Thoracic aorta (tissue), 2 donors: ENCODE results near the gene UGT1A5. TPM values are rescaled to one million over a fixed set of nuclear protein-coding genes. Genes with fewer than 3 reads are reported as not detected.
"Not testable (repeated sequence)": the region's sequence is repeated elsewhere in the genome, so short reads cannot be mapped to it uniquely, and the experiment has no call there.

ENCODE experiments used
- ATAC-seq: fragments of 150-250 bp; one replicate; pipeline ENCODE4 v1.8.0; 2017; ENCODE audit warnings: low read depth; ENCODE audit not compliant: insufficient number of reproducible peaks, low FRiP score
- DNase-seq: peaks from one replicate; pipeline ENCODE4 v3.0.0-alpha.2; 2020; ENCODE audit warnings: low spot score
- H3K27ac ChIP-seq, 2 donors: fragments of 200-600 bp; sonication (generic); 1 replicate in 1 of 2; 2 replicates in 1 of 2; pipeline ENCODE4 v1.5.1; 2016; ENCODE audit warnings: mild to moderate bottlenecking in 2 of 2, moderate library complexity in 2 of 2
- H3K27me3 ChIP-seq: fragments of 200-600 bp; sonication (generic); replicated peaks from 2 replicates; pipeline ENCODE4 v1.6.0; 2016; ENCODE audit warnings: mild to moderate bottlenecking; ENCODE audit not compliant: insufficient read depth
- H3K36me3 ChIP-seq: fragments of 200-600 bp; sonication (generic); one replicate; pipeline ENCODE4 v1.5.1; 2016
- H3K4me1 ChIP-seq, 2 donors: fragments of 200-600 bp; sonication (generic); 1 replicate in 1 of 2; 2 replicates in 1 of 2; pipeline versions ENCODE4 v1.5.1 to v1.6.0; 2016; ENCODE audit warnings: low read depth in 2 of 2, mild to moderate bottlenecking in 1 of 2; ENCODE audit not compliant: control insufficient read depth in 1 of 2
- H3K4me3 ChIP-seq: fragments of 200-600 bp; sonication (generic); 2 replicates; pipeline ENCODE4 v1.5.1; 2016; ENCODE audit warnings: mild to moderate bottlenecking
- H3K9me3 ChIP-seq: fragments of 200-600 bp; sonication (generic); 2 replicates; pipeline ENCODE4 v1.5.1; 2016
- total RNA-seq, 2 donors: library from RNA; depleted of rRNA; stranded (reverse); fragments of >200 nt; gene quantifications; one replicate each; pipeline versions ENCODE4 v1.1.0 to v1.2.3, GENCODE V29; 2016
- TF ChIP-seq, protein P1 (sequence below): fragments of 200-600 bp; sonication (generic); IDR thresholded peaks from one replicate; pipeline ENCODE4 v1.5.1; 2019; ENCODE audit warnings: antibody characterized with exemption

UGT1A5 gene
- total RNA-seq, 2 donors from 2014 or later: not detected

DNA sequence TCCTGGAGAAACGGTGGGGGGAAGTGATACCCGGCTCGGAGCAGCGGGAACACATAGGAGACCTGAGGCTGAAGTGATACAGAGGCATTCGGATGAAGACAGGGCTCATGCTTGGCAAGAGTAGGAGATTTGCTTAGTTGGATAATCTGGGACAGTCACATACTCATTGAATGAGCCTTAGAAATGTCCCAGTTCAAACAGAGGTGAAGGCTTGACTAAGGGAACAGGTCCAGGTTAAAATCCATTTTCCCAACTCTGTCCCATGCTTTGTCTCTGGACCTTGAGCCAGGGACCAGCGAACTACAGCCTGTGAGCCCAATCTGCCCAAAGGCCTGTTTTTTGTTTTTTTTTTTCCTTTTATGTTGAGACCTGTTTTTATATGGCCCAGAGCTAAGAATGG, 18.7 kb upstream of the UGT1A5 start:
- H3K4me3 ChIP-seq: no peak overlapping the region
- TF ChIP-seq, protein P1, sequence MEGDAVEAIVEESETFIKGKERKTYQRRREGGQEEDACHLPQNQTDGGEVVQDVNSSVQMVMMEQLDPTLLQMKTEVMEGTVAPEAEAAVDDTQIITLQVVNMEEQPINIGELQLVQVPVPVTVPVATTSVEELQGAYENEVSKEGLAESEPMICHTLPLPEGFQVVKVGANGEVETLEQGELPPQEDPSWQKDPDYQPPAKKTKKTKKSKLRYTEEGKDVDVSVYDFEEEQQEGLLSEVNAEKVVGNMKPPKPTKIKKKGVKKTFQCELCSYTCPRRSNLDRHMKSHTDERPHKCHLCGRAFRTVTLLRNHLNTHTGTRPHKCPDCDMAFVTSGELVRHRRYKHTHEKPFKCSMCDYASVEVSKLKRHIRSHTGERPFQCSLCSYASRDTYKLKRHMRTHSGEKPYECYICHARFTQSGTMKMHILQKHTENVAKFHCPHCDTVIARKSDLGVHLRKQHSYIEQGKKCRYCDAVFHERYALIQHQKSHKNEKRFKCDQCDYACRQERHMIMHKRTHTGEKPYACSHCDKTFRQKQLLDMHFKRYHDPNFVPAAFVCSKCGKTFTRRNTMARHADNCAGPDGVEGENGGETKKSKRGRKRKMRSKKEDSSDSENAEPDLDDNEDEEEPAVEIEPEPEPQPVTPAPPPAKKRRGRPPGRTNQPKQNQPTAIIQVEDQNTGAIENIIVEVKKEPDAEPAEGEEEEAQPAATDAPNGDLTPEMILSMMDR: no peak
- no peaks in the 10 kb centered on the region for H3K4me1 ChIP-seq
- no peak overlapping the region for H3K27ac ChIP-seq
- ATAC-seq: no peak
- no peaks in the 10 kb centered on the region for H3K27me3 ChIP-seq
- H3K36me3 ChIP-seq: no peaks in the 10 kb centered on the region
- no peak for DNase-seq
- no peaks in the 10 kb centered on the region for H3K9me3 ChIP-seq

DNA sequence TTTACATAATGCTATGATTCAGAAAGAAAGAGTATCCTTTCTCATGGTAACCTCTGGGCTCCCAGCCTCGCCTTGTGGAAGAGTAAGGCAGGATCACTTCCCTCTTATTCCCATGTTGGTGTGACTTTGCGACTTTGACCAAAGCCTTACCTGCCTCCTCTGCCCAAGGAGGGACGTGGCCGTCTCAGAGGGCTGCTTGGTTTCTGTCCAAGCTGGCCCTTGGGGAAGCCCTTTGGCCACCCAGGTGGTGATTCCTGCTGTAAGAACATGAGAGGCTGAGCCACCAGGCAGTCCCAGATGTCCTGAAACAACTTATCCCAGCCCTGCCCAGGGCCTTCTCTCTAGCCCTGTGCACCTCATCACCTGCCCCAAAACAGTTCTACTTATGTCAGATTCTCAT, 14.0 kb upstream of the UGT1A5 start:
- Histone ChIP-seq H3K36me3 (no peaks in the 10 kb centered on the region), H3K27ac (no peak overlapping the region), H3K4me3 (no peak overlapping the region), H3K9me3 (no peaks in the 10 kb centered on the region), H3K4me1 (peaks cover 0 to 5% of the 10 kb centered on the region in 2 donors), H3K27me3 (no peaks in the 10 kb centered on the region)
- TF ChIP-seq, protein P1: no peak
- DNase-seq (no peak), ATAC-seq (no peak)

DNA sequence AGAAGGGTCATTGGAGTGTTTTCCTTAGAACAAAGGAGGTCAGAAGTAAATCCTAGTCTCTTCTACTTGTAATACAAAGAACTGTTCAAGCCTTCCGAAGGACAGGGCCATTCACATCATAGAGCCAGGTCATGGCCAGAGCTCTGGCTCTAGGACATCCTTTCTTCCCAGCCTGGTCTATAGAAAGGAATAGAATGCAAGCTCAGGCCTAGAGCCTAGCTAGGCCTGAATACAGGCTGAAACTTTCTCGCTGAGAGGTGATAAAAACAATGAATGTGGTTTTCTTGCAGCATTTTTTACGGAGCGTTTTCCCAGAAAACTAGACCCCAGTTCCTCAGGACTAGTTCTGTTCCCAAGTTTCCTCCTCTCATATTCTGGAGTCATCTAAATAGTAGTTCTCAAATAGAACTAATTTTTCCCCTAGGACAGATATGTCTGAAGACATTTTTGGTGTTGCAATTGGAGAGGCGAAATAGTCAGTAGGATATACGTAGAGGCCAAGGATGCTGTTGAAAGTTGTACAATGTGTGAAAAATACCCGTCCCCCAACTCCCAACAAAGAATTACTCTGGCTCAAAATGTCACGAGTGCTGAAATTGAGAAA, 13.2 kb upstream of the UGT1A5 start:
- no peak for ATAC-seq

DNA sequence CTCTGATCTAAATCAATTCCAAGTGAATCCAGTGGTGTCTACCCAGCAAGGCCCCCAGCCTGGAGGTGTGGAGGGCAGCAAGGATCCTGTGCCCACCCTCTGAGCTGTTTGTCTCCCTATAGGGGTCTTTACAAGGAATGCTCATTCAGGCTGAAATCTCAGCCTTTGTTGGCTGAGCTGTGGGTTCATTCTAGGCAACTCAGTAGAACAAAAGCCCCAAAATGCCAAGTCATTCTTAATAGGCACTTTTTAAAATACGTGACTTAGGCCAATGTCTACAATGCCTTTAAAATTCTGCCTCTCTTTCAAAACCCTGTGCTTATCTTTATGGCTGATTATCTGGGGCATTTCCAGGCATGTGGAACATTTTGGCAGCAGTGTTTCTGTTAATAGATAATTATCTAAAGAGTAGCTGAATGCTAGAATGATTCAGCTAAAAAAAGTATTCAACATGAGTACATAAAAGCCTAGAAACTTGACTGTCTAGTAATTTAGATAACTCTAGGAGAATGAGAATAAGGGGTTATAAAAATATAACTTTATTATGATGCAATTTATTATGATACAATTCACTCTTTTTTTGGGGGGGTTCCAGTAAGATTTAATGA, 12.6 kb upstream of the UGT1A5 start:
- DNase-seq: no peak
- Histone ChIP-seq H3K4me1 (peaks cover 0 to 5% of the 10 kb centered on the region in 2 donors), H3K27me3 (no peaks in the 10 kb centered on the region), H3K27ac (peak overlapping the region in 1 of 2 donors; percentile 18), H3K9me3 (no peaks in the 10 kb centered on the region), H3K4me3 (no peak overlapping the region), H3K36me3 (no peaks in the 10 kb centered on the region)
- ATAC-seq: peak; percentile 76
- TF ChIP-seq, protein P1: no peak

More for the DNA sequence above, 13.2 kb upstream of the UGT1A5 start:
- Histone ChIP-seq H3K4me1 (peaks cover 0 to 5% of the 10 kb centered on the region in 2 donors), H3K27me3 (no peaks in the 10 kb centered on the region), H3K9me3 (no peaks in the 10 kb centered on the region), H3K4me3 (no peak overlapping the region), H3K36me3 (no peaks in the 10 kb centered on the region), H3K27ac (peak overlapping the region in 1 of 2 donors; percentile 18)
- TF ChIP-seq, protein P1: no peak
- no peak for DNase-seq

DNA sequence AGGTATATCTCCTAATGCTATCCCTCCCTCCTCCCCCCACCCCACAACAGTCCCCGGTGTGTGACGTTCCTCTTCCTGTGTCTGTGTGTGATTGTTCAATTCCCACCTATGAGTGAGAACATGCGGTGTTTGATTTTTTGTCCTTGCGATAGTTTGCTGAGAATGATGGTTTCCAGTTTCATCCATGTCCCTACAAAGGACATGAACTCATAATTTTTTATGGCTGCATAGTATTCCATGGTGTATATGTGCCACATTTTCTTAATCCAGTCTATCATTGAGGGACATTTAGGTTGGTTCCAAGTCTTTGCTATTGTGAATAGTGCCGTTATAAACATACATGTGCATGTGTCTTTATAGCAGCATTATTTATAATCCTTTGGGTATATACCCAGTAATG, 11.9 kb upstream of the UGT1A5 start:
- H3K9me3 ChIP-seq, H3K4me3 ChIP-seq, ATAC-seq, H3K27me3 ChIP-seq, H3K27ac ChIP-seq, DNase-seq, H3K36me3 ChIP-seq, H3K4me1 ChIP-seq: not testable (repeated sequence)
